SIG-M5 treated with dmso at 0.1 percent for 504 hours (cell line): ENCODE data around the gene UBE2H.
A peak's percentile ranks its signal among the peaks of the same experiment; 100 is the strongest.
"Not testable (repeated sequence)": the region's sequence is repeated elsewhere in the genome, so short reads cannot be mapped to it uniquely, and the experiment has no call there.

Experiments used
- DNase-seq: peaks from one replicate; lab custom pipeline; 2025; ENCODE audit not compliant: unreplicated experiment; lab: John Stamatoyannopoulos, UW

Gene UBE2H

GRCh38 chr7:129911790-129912189 is 41.0 kb downstream of the UBE2H start:
- no peak for DNase-seq

- DNase-seq, result no peak
Observed at GRCh38 chr7:129909669-129910068, 43.1 kb downstream of the UBE2H start.

GRCh38 chr7:129908181-129908580 is 44.6 kb downstream of the UBE2H start:
- DNase-seq, result no peak

GRCh38 chr7:129907122-129907736 is 45.5 kb downstream of the UBE2H start:
- DNase-seq, result no peak

- DNase-seq, result no peak
Observed at GRCh38 chr7:129906700-129907099, 46.1 kb downstream of the UBE2H start.

- no peak for DNase-seq
Observed at GRCh38 chr7:129903935-129904334, 48.8 kb downstream of the UBE2H start.

GRCh38 chr7:129902788-129903422 is 49.9 kb downstream of the UBE2H start:
- no peak for DNase-seq

GRCh38 chr7:129898502-129899160 is 54.1 kb downstream of the UBE2H start:
- no peak for DNase-seq

GRCh38 chr7:129898007-129898406 is 54.8 kb downstream of the UBE2H start:
- DNase-seq, result no peak

GRCh38 chr7:129896568-129897382 is 56.0 kb downstream of the UBE2H start:
- no peak for DNase-seq

GRCh38 chr7:129894184-129894583 is 58.6 kb downstream of the UBE2H start:
- not testable (repeated sequence) for DNase-seq

GRCh38 chr7:129890090-129890489 is 62.7 kb downstream of the UBE2H start:
- DNase-seq, result no peak

- no peak for DNase-seq
Observed at GRCh38 chr7:129889133-129889844, 63.5 kb downstream of the UBE2H start.

GRCh38 chr7:129887865-129888264 is 64.9 kb downstream of the UBE2H start:
- DNase-seq, result no peak

- DNase-seq, result no peak
Observed at GRCh38 chr7:129886818-129887186, 66.0 kb downstream of the UBE2H start.

- no peak for DNase-seq
Observed at GRCh38 chr7:129886167-129886817, 66.5 kb downstream of the UBE2H start.

GRCh38 chr7:129884495-129884894 is 68.3 kb downstream of the UBE2H start:
- no peak for DNase-seq

GRCh38 chr7:129883151-129883550 is 69.6 kb downstream of the UBE2H start:
- DNase-seq, result no peak

- DNase-seq, result no peak
Observed at GRCh38 chr7:129882531-129882930, 70.2 kb downstream of the UBE2H start.

GRCh38 chr7:129877146-129877792 is 75.5 kb downstream of the UBE2H start:
- peak; percentile 30 for DNase-seq
